Measurements from ENCODE around the gene TCL1B.

GRCh38 chr14:95685978-95686922, at the start of gene TCL1B:
- no peak for TF ChIP-seq EZH2phosphoT487 (IDR thresholded peaks at IDR 0.05; ENCODE audit: insufficient read depth, low read depth)
- no peak for TF ChIP-seq EZH2 (IDR thresholded peaks at IDR 0.05; ENCODE audit: insufficient read depth, poor library complexity, severe bottlenecking)
